ENCODE results near the gene ARHGAP25. TPM values are rescaled to one million over a fixed set of nuclear protein-coding genes. Genes with fewer than 3 reads are reported as not detected.

Gene ARHGAP25
- total and polyA plus RNA-seq, 4 experiments from 2014 or later: 37.1 to 163 (median 144) TPM

- Histone ChIP-seq H3K27me3 (ENCODE audit: insufficient read depth, low read length) (no peaks in the 10 kb centered on the region), H3K4me1 (ENCODE audit: insufficient read depth, low read length) (peaks cover 97% of the 10 kb centered on the region), H3K36me3 (ENCODE audit: insufficient read depth, low read length) (peaks cover 32% of the 10 kb centered on the region), H3K4me3 (ENCODE audit: low read length in 2 of 2) (no peak overlapping the region), H3K9me3 (ENCODE audit: control insufficient read depth in 1 of 2, low read length in 2 of 2) (no peaks in the 10 kb centered on the region), H3K27ac (ENCODE audit: low read depth, low read length) (peak overlapping the region; percentile 50)
- DNase-seq: no peak
- Mint-ChIP-seq H3K36me3 (peaks cover 42 to 69% of the 10 kb centered on the region in 2 donors), H3K4me3 (peak overlapping the region in 5 of 8 donors; percentile 29 to 88 (median 78)), H3K27me3 (no peaks in the 10 kb centered on the region), H3K9me3 (peaks cover 0 to 2% (median 0%) of the 10 kb centered on the region in 8 donors), H3K4me1 (peaks cover 80 to 95% (median 86%) of the 10 kb centered on the region in 4 donors), H3K27ac (peak overlapping the region in 5 of 7 donors; percentile 81 to 97 (median 93))
- intact Hi-C loops (cut with micrococcal nuclease): no loop called here
- ChIA-PET CTCF (ENCODE audit: partially characterized antibody) (interaction anchor here (1.9 to 23.0 kb wide), 5 partner anchors 23 to 161 kb away, joined by 7 to 745 read pairs (median 21); partner anchors contain the start of gene ARHGAP25), POLR2A (ENCODE audit: partially characterized antibody) (interaction anchor here (0.7 to 23.2 kb wide), 9 partner anchors 9 to 282 kb away, joined by 3 to 728 read pairs (median 6); partner anchors contain the start of gene ARHGAP25)
Observed at GRCh38 chr2:68746408-68746807, 11.8 kb downstream of the ARHGAP25 start.

DNA sequence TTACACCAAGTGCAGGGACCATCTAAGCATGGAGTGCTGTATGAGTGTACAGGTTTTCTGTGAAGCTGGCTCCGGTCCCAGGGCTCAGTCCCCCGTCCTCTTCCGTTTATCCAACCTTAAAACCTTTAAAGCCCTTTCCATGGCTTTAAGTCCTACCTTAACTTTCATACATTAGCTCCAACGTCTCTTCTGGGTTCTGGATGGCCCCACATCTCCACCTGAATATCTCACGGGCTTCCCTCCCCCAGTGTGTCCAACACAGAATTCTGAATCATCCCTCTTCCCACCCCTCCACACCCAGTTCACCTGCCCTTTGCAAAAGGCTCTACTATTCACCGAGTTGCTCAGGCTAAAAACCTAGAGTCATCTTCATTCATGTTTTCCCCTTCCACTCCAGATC, 12.8 kb downstream of the ARHGAP25 start:
- H3K36me3 ChIP-seq (ENCODE audit: insufficient read depth, low read length): peaks cover 32% of the 10 kb centered on the region
- H3K4me3 Mint-ChIP-seq: peak overlapping the region; percentile 23 to 81 (median 70)
- H3K4me3 ChIP-seq (ENCODE audit: low read length in 2 of 2): no peak overlapping the region
- H3K9me3 ChIP-seq (ENCODE audit: control insufficient read depth in 1 of 2, low read length in 2 of 2): no peaks in the 10 kb centered on the region
- peak overlapping the region in 6 of 7 donors; percentile 81 to 97 (median 91) for H3K27ac Mint-ChIP-seq
- DNase-seq: no peak
- H3K27me3 ChIP-seq (ENCODE audit: insufficient read depth, low read length): no peaks in the 10 kb centered on the region
- peaks cover 38 to 69% of the 10 kb centered on the region in 2 donors for H3K36me3 Mint-ChIP-seq
- CTCF ChIA-PET (ENCODE audit: partially characterized antibody): interaction anchor here (1.1 to 23.0 kb wide), 5 partner anchors 22 to 164 kb away, joined by 3 to 745 read pairs (median 199); partner anchors contain the start of gene ARHGAP25
- peaks cover 0 to 2% (median 0%) of the 10 kb centered on the region in 8 donors for H3K9me3 Mint-ChIP-seq
- no peaks in the 10 kb centered on the region for H3K27me3 Mint-ChIP-seq
- intact Hi-C loops (cut with micrococcal nuclease): no loop called here
- H3K27ac ChIP-seq (ENCODE audit: low read depth, low read length): peak overlapping the region; percentile 41
- POLR2A ChIA-PET (ENCODE audit: partially characterized antibody): interaction anchor here (0.9 to 23.2 kb wide), 9 partner anchors 8 to 282 kb away, joined by 3 to 728 read pairs (median 7); partner anchors contain the start of gene ARHGAP25
- peaks cover 97% of the 10 kb centered on the region for H3K4me1 ChIP-seq (ENCODE audit: insufficient read depth, low read length)
- peaks cover 78 to 96% (median 87%) of the 10 kb centered on the region in 4 donors for H3K4me1 Mint-ChIP-seq

DNA sequence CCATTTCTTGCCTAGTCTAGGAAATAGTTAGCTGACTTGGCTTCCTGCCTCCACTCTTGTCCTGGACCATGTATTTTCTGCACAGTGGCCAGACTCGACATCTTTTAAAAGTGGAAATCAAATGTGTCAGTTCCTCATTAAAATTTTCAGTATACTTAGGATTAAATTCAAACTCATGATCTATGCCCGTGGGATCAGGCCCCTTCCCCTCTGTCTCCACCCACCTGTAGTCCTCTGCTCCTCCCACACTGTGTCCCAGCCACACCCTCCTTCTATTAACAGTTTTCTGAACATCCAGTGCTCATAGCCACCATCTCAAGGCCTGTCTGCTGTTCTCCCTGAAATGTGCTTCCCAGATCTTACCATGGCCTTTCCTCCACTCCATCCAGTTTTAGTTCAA, 13.3 kb downstream of the ARHGAP25 start:
- Mint-ChIP-seq H3K4me3 (peak overlapping the region; percentile 23 to 81 (median 70)), H3K4me1 (peaks cover 77 to 96% (median 86%) of the 10 kb centered on the region in 4 donors), H3K27me3 (no peaks in the 10 kb centered on the region), H3K27ac (peak overlapping the region in 6 of 7 donors; percentile 81 to 97 (median 91)), H3K9me3 (peaks cover 0 to 2% (median 0%) of the 10 kb centered on the region in 8 donors), H3K36me3 (peaks cover 38 to 67% of the 10 kb centered on the region in 2 donors)
- Histone ChIP-seq H3K4me3 (ENCODE audit: low read length in 2 of 2) (no peak overlapping the region), H3K27ac (ENCODE audit: low read depth, low read length) (peak overlapping the region; percentile 41), H3K9me3 (ENCODE audit: control insufficient read depth in 1 of 2, low read length in 2 of 2) (no peaks in the 10 kb centered on the region), H3K36me3 (ENCODE audit: insufficient read depth, low read length) (peaks cover 32% of the 10 kb centered on the region), H3K4me1 (ENCODE audit: insufficient read depth, low read length) (peaks cover 97% of the 10 kb centered on the region), H3K27me3 (ENCODE audit: insufficient read depth, low read length) (no peaks in the 10 kb centered on the region)
- no peak for DNase-seq
- ChIA-PET POLR2A (ENCODE audit: partially characterized antibody) (interaction anchor here (0.9 to 23.2 kb wide), 10 partner anchors 8 to 283 kb away, joined by 3 to 728 read pairs (median 6); partner anchors contain the start of gene ARHGAP25), CTCF (ENCODE audit: partially characterized antibody) (interaction anchor here (0.7 to 23.0 kb wide), 11 partner anchors 7 to 284 kb away, joined by 3 to 745 read pairs (median 81); partner anchors contain the start of gene ARHGAP25)
- intact Hi-C loops (cut with micrococcal nuclease): no loop called here

GRCh38 chr2:68748568-68748967, 14.0 kb downstream of the ARHGAP25 start:
- no peak for DNase-seq
- Mint-ChIP-seq H3K4me1 (peaks cover 77 to 96% (median 86%) of the 10 kb centered on the region in 4 donors), H3K36me3 (peaks cover 41 to 70% of the 10 kb centered on the region in 2 donors), H3K4me3 (peak overlapping the region in 6 of 8 donors; percentile 39 to 81 (median 76)), H3K27ac (peak overlapping the region in 6 of 7 donors; percentile 81 to 97 (median 91)), H3K9me3 (no peaks in the 10 kb centered on the region), H3K27me3 (no peaks in the 10 kb centered on the region)
- Histone ChIP-seq H3K36me3 (ENCODE audit: insufficient read depth, low read length) (peaks cover 32% of the 10 kb centered on the region), H3K4me3 (ENCODE audit: low read length in 2 of 2) (no peak overlapping the region), H3K27ac (ENCODE audit: low read depth, low read length) (peak overlapping the region; percentile 41), H3K27me3 (ENCODE audit: insufficient read depth, low read length) (no peaks in the 10 kb centered on the region), H3K9me3 (ENCODE audit: control insufficient read depth in 1 of 2, low read length in 2 of 2) (no peaks in the 10 kb centered on the region), H3K4me1 (ENCODE audit: insufficient read depth, low read length) (peaks cover 97% of the 10 kb centered on the region)
- intact Hi-C loops (cut with micrococcal nuclease): no loop called here
- ChIA-PET POLR2A (ENCODE audit: partially characterized antibody) (interaction anchor here (1.0 to 23.2 kb wide), 9 partner anchors 9 to 176 kb away, joined by 3 to 728 read pairs (median 7); partner anchors contain the start of gene ARHGAP25), CTCF (ENCODE audit: partially characterized antibody) (interaction anchor here (0.7 to 23.0 kb wide), 12 partner anchors 8 to 284 kb away, joined by 3 to 745 read pairs (median 44); partner anchors contain the start of gene ARHGAP25)

DNA sequence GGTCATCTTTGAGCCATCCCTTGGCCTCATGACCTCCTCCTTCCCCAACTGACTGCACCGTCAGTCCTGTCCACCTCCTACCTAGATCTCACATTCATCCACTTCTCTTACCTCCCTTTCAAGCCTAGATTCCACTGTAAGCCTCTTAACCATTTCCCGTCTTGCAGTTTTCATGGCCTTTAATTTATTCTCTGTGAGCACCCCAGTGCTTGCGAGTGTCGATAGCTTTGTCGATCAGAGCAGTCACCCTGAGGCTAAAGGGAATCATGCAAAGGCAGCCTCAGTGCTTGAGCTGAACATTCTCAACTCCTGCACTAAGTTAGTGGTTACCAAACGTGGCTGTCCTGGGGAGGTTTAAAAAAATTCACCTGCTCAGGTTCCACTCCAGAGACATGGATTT, 14.7 kb downstream of the ARHGAP25 start:
- Histone ChIP-seq H3K27me3 (ENCODE audit: insufficient read depth, low read length) (no peaks in the 10 kb centered on the region), H3K4me1 (ENCODE audit: insufficient read depth, low read length) (peaks cover 97% of the 10 kb centered on the region), H3K9me3 (ENCODE audit: control insufficient read depth in 1 of 2, low read length in 2 of 2) (no peaks in the 10 kb centered on the region), H3K27ac (ENCODE audit: low read depth, low read length) (peak overlapping the region; percentile 41), H3K4me3 (ENCODE audit: low read length in 2 of 2) (no peak overlapping the region), H3K36me3 (ENCODE audit: insufficient read depth, low read length) (peaks cover 32% of the 10 kb centered on the region)
- Mint-ChIP-seq H3K4me1 (peaks cover 74 to 96% (median 85%) of the 10 kb centered on the region in 4 donors), H3K27me3 (no peaks in the 10 kb centered on the region), H3K27ac (peak overlapping the region in 6 of 7 donors; percentile 81 to 97 (median 91)), H3K4me3 (peak overlapping the region in 6 of 8 donors; percentile 10 to 81 (median 70)), H3K36me3 (peaks cover 44 to 66% of the 10 kb centered on the region in 2 donors), H3K9me3 (no peaks in the 10 kb centered on the region)
- intact Hi-C loops (cut with micrococcal nuclease): no loop called here
- POLR2A ChIA-PET (ENCODE audit: partially characterized antibody): interaction anchor here (0.6 to 23.2 kb wide), 8 partner anchors 10 to 380 kb away, joined by 3 to 728 read pairs (median 14); partner anchors contain the start of gene ARHGAP25
- DNase-seq: no peak
- CTCF ChIA-PET (ENCODE audit: partially characterized antibody): interaction anchor here (0.7 to 23.0 kb wide), 15 partner anchors 9 to 287 kb away, joined by 3 to 745 read pairs (median 11); partner anchors contain the start of gene ARHGAP25

DNA sequence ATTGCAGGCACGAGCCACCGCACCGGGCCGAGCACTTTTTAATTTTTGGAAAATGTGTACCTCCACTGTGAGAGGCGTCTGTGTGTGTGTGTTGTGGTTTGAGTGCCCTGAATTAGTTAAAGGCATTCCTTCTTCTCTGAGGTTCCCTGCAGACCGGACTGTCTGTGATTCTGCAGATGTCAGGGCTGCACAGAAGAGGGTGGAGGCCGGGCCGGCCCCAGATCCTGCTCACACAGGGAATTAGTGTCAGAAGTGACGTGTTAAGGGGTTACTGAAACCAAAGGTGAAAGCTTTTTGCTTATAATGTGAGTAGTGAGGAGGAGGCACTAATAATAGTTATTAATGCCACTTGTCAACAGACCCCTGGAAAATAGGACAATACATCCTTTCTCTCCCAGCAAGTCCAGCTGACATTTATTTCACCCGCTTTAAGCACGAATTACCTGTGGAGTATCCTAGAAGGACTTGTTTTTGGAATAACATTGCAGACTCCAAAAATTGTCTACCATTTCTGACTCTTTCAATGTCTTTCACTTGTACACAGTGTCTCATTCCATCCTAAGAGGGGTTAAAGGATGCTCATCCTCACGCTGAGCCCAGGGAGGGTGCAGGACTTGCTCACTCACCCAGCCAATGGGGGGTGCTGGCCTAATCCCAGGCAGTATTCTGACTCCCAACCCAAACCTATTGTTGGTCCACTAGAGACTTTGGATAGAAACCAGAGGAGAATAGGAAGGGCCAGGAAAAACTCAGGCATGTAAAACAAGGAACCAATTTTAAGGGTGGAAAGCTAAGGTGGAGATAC, 16.2 kb downstream of the ARHGAP25 start:
- no peaks in the 10 kb centered on the region for H3K27me3 ChIP-seq (ENCODE audit: insufficient read depth, low read length)
- Mint-ChIP-seq H3K36me3 (peaks cover 41 to 57% of the 10 kb centered on the region in 2 donors), H3K27ac (peak overlapping the region; percentile 83 to 96 (median 92)), H3K4me3 (peak overlapping the region in 2 of 8 donors; percentile 37 to 64), H3K4me1 (peaks cover 72 to 95% (median 84%) of the 10 kb centered on the region in 4 donors), H3K9me3 (no peaks in the 10 kb centered on the region), H3K27me3 (no peaks in the 10 kb centered on the region)
- POLR2A ChIA-PET (ENCODE audit: partially characterized antibody): interaction anchor here (0.8 to 23.2 kb wide), 17 partner anchors 12 to 284 kb away, joined by 3 to 728 read pairs (median 8); partner anchors contain the start of genes APLF, ARHGAP25 and FBXO48
- H3K9me3 ChIP-seq (ENCODE audit: control insufficient read depth in 1 of 2, low read length in 2 of 2): no peaks in the 10 kb centered on the region
- CTCF ChIA-PET (ENCODE audit: partially characterized antibody): interaction anchor here (0.8 to 23.0 kb wide), 34 partner anchors 10 to 287 kb away, joined by 3 to 745 read pairs (median 11); partner anchors contain the start of genes APLF, ARHGAP25 and FBXO48
- peaks cover 18% of the 10 kb centered on the region for H3K36me3 ChIP-seq (ENCODE audit: insufficient read depth, low read length)
- peaks cover 97% of the 10 kb centered on the region for H3K4me1 ChIP-seq (ENCODE audit: insufficient read depth, low read length)
- intact Hi-C loops (cut with micrococcal nuclease): loop anchor here (1.0 kb wide), 9 partner anchors 8 to 287 kb away; no protein-coding TSS in a partner anchor
- H3K4me3 ChIP-seq (ENCODE audit: low read length in 2 of 2): no peak overlapping the region
- H3K27ac ChIP-seq (ENCODE audit: low read depth, low read length): peak overlapping the region; percentile 56
- no peak for DNase-seq

Data from CD4-positive, alpha-beta memory T cell (primary cell).